IMR-90 (cell line): ENCODE data around the gene IFIT3. TPM values are rescaled to one million over a fixed set of nuclear protein-coding genes. Genes with fewer than 3 reads are reported as not detected.

Experiments
- ATAC-seq: fragments of 200-7000 bp; cut with Tn5 transposase; 2 replicates; pipeline ENCODE4 v1.9.1; 2020; ENCODE audit warnings: low read depth, mild to moderate bottlenecking, moderate library complexity
- BruUV-seq: library from RNA; stranded (reverse); fragments of 400-500 nt; replicated peaks from 2 replicates; lab custom pipeline; 2021; lab: Mats Ljungman, UMichigan
- CTCF ChIA-PET: fragments of 300-600 bp; formaldehyde crosslinking; extraction: SDS; loops from one replicate; lab custom pipeline; 2021; ENCODE audit warnings: antibody characterized with exemption; lab: Yijun Ruan, JAX
- POLR2A ChIA-PET: fragments of 300-600 bp; sonication (Branson Sonifier 250); formaldehyde crosslinking; loops from one replicate; lab custom pipeline; 2022; ENCODE audit warnings: antibody characterized with exemption; ENCODE audit not compliant: unreplicated experiment; lab: Charles Lee
- DNase-seq: peaks from one replicate; pipeline ENCODE4 v3.0.0; 2013
- H2AFZ ChIP-seq: replicated peaks from 2 replicates; pipeline ENCODE3; 2013; ENCODE audit warnings: low read length, mild to moderate bottlenecking; ENCODE audit not compliant: poor library complexity
- H2AK5ac ChIP-seq: 2 replicates; pipeline ENCODE4 v1.6.1; 2013; ENCODE audit warnings: low read depth, low read length, inconsistent platforms
- H2AK9ac ChIP-seq: replicated peaks from 2 replicates; pipeline ENCODE3; 2013; ENCODE audit warnings: mild to moderate bottlenecking, low read depth, low read length, moderate library complexity; ENCODE audit not compliant: poor library complexity
- H2BK120ac ChIP-seq: 2 replicates; pipeline ENCODE4 v1.6.1; 2013; ENCODE audit warnings: low read depth, low read length, inconsistent platforms
- H2BK15ac ChIP-seq: 3 replicates; pipeline ENCODE4 v1.6.1; 2013; ENCODE audit warnings: low read depth, low read length, inconsistent platforms
- H2BK20ac ChIP-seq: 2 replicates; pipeline ENCODE4 v1.6.1; 2013; ENCODE audit warnings: low read depth, mild to moderate bottlenecking, inconsistent platforms, low read length, moderate library complexity
- H2BK5ac ChIP-seq: 2 replicates; pipeline ENCODE4 v1.6.1; 2013; ENCODE audit warnings: mild to moderate bottlenecking, low read depth, low read length, inconsistent platforms; ENCODE audit not compliant: poor library complexity, severe bottlenecking
- H3K14ac ChIP-seq: replicated peaks from 2 replicates; pipeline ENCODE4 v1.6.1; 2013; ENCODE audit warnings: low read depth, low read length, inconsistent platforms
- H3K18ac ChIP-seq: 2 replicates; pipeline ENCODE4 v1.6.1; 2013; ENCODE audit warnings: low read depth, low read length, control low read depth
- H3K23ac ChIP-seq: 2 replicates; pipeline ENCODE4 v1.6.1; 2013; ENCODE audit warnings: low read depth, low read length, inconsistent platforms
- H3K27ac ChIP-seq: 2 replicates; pipeline ENCODE4 v1.5.1; 2013; ENCODE audit warnings: mild to moderate bottlenecking, control low read depth, low read length; ENCODE audit not compliant: insufficient read depth
- H3K27me3 ChIP-seq: 2 replicates; pipeline ENCODE4 v1.6.1; 2013; ENCODE audit warnings: low read length; ENCODE audit not compliant: control insufficient read depth, insufficient read depth
- H3K36me3 ChIP-seq: 2 replicates; pipeline ENCODE4 v1.6.1; 2013; ENCODE audit warnings: low read length, mixed read lengths; ENCODE audit not compliant: control insufficient read depth, insufficient read depth
- H3K4ac ChIP-seq: 2 replicates; pipeline ENCODE4 v1.6.1; 2013; ENCODE audit warnings: low read depth, low read length, inconsistent platforms
- H3K4me1 ChIP-seq: 2 replicates; pipeline ENCODE4 v1.6.1; 2013; ENCODE audit warnings: low read length, mixed read lengths; ENCODE audit not compliant: control insufficient read depth, insufficient read depth
- H3K4me2 ChIP-seq: 2 replicates; pipeline ENCODE4 v1.6.1; 2013; ENCODE audit warnings: low read depth, mild to moderate bottlenecking, control low read depth, low read length, moderate library complexity
- H3K4me3 ChIP-seq: 2 replicates; pipeline ENCODE4 v1.5.1; 2013; ENCODE audit warnings: low read depth, mild to moderate bottlenecking, control low read depth, low read length, moderate library complexity; ENCODE audit not compliant: insufficient read depth
- H3K56ac ChIP-seq: 2 replicates; pipeline ENCODE4 v1.6.1; 2013; ENCODE audit warnings: low read length, inconsistent platforms; ENCODE audit not compliant: insufficient read depth; ENCODE audit errors: extremely low read depth
- H3K79me1 ChIP-seq, 2 experiments: 2 replicates each; pipeline ENCODE4 v1.6.1; 2013; ENCODE audit warnings: low read length in 2 of 2, inconsistent platforms in 1 of 2, low read depth in 1 of 2
- H3K9ac ChIP-seq: 2 replicates; pipeline ENCODE4 v1.6.1; 2013; ENCODE audit warnings: low read depth, low read length, control low read depth
- H3K9me1 ChIP-seq: 2 replicates; pipeline ENCODE4 v1.6.1; 2013; ENCODE audit warnings: low read length, inconsistent platforms; ENCODE audit not compliant: insufficient read depth
- H3K9me3 ChIP-seq: 2 replicates; pipeline ENCODE4 v1.6.1; 2013; ENCODE audit warnings: low read length; ENCODE audit not compliant: control insufficient read depth, insufficient read depth
- H4K20me1 ChIP-seq: 2 replicates; pipeline ENCODE4 v1.6.1; 2013; ENCODE audit warnings: low read length, inconsistent platforms; ENCODE audit not compliant: insufficient read depth
- H4K5ac ChIP-seq: 2 replicates; pipeline ENCODE4 v1.6.1; 2013; ENCODE audit warnings: mild to moderate bottlenecking, low read depth, low read length, control low read depth
- H4K8ac ChIP-seq, 2 experiments: 2 replicates each; pipeline ENCODE4 v1.6.1; 2013; ENCODE audit warnings: low read depth in 2 of 2, low read length in 2 of 2, control low read depth in 1 of 2, inconsistent platforms in 1 of 2
- H4K91ac ChIP-seq: 2 replicates; pipeline ENCODE4 v1.6.1; 2013; ENCODE audit warnings: low read depth, low read length, inconsistent platforms; ENCODE audit not compliant: insufficient read depth
- MXI1 ChIP-seq: IDR thresholded peaks from 2 replicates; pipeline ENCODE4 v1.6.1; 2012; ENCODE audit warnings: low read depth, mild to moderate bottlenecking, low read length, moderate library complexity, borderline replicate concordance
- WGBS, 2 experiments: methylation state at CpG; one replicate each; pipeline versions ENCODE4 v1.1.5 to v1.1.7; 2013; ENCODE audit warnings: missing lambda C conversion rate in 2 of 2; ENCODE audit not compliant: insufficient read length in 1 of 2; ENCODE audit errors: extremely low coverage in 2 of 2; 5-methylcytosine and 5-hydroxymethylcytosine counted together
- dilution Hi-C: fragments of 300-500 bp; cut with HindIII; formaldehyde crosslinking; loops from one replicate; pipeline ENCODE4 v1.14.3; 2018; ENCODE audit warnings: low sequenced_read_pairs; ENCODE audit not compliant: unreplicated experiment
- in situ Hi-C: fragments of 300-500 bp; cut with MboI; formaldehyde crosslinking; loops from 3 replicates; pipeline ENCODE4 v1.14.3; 2019; ENCODE audit warnings: low sequenced_read_pairs, inconsistent platforms, mixed read lengths
- intact Hi-C: fragments of 100-400 bp; cut with micrococcal nuclease; formaldehyde crosslinking; loops from 2 replicates; pipeline ENCODE4 v1.10.0; 2022
- polyA plus RNA-seq, 3 experiments: library from polyadenylated mRNA; depleted of rRNA; stranded (reverse); fragments of >200 nt; gene quantifications; 2 replicates each; pipeline ENCODE4 v1.2.3, GENCODE V29; 2012; ENCODE audit warnings: low replicate concordance in 1 of 3
- total RNA-seq: library from RNA; depleted of rRNA; stranded (reverse); fragments of >200 nt; gene quantifications from 2 replicates; pipeline ENCODE4 v1.2.3, GENCODE V29; 2012

IFIT3 gene
- total and polyA plus RNA-seq, 2 of the 4 experiments (the other 2 are of a cell fraction) = 3.5 to 7.3 TPM

GRCh38 chr10:89283025-89283935, 44.5 kb upstream of the IFIT3 start:
- ATAC-seq = peak; percentile 57
- Histone ChIP-seq H3K14ac (peak overlapping the region; percentile 77), H3K18ac (peak overlapping the region; percentile 92), H3K23ac (peak overlapping the region; percentile 79), H2BK20ac (peak overlapping the region; percentile 69), H3K4me2 (peak overlapping the region; percentile 76), H4K8ac (peak overlapping the region; percentile 54 to 92), H3K36me3 (no peaks in the 10 kb centered on the region), H3K79me1 (no peaks in the 10 kb centered on the region), H4K20me1 (no peaks in the 10 kb centered on the region), H3K56ac (peak overlapping the region; percentile 80), H3K9me1 (no peaks in the 10 kb centered on the region), H3K4me3 (peak overlapping the region; percentile 0; the same call in 1 of the 2 replicates), H3K9ac (peak overlapping the region; percentile 39; the same call in 1 of the 2 replicates), H2AK9ac (peak overlapping the region; percentile 45), H2BK15ac (peak overlapping the region; percentile 69; the same call in 2 of the 3 replicates), H3K4me1 (peaks cover 25% of the 10 kb centered on the region), H4K91ac (peak overlapping the region; percentile 88), H3K4ac (peak overlapping the region; percentile 81), H3K9me3 (no peaks in the 10 kb centered on the region), H2AFZ (peak overlapping the region; percentile 70), H3K27me3 (no peaks in the 10 kb centered on the region), H2AK5ac (peak overlapping the region; percentile 72; the same call in 1 of the 2 replicates), H2BK120ac (peak overlapping the region; percentile 89), H2BK5ac (peak overlapping the region; percentile 82), H3K27ac (peak overlapping the region; percentile 85), H4K5ac (peak overlapping the region; percentile 80)
- WGBS, 2 experiments = no CpG with 5 or more reads among the region's 6 CpGs
- intact Hi-C loops = loop anchor here (5.0 kb wide), 1 partner anchor 69 kb away; no protein-coding TSS in a partner anchor
- ChIA-PET CTCF (interaction anchor here (0.9 kb wide), 1 partner anchor 18 kb away, joined by 4 read pairs; the partner anchor contains the start of gene IFIT2), POLR2A (interaction anchor here (0.5 kb wide), 1 partner anchor 15 kb away, joined by 4 read pairs; no protein-coding TSS in a partner anchor)
- no peak for TF ChIP-seq MXI1
- dilution Hi-C loops = no loop called here
- in situ Hi-C loops = no loop called here
- no TSS peak for BruUV-seq
- DNase-seq = peak; percentile 64
